OCI-LY3 (cell line): ENCODE data around the gene ASIC4.

Source experiments
- EZH2phosphoT487 ChIP-seq: fragments of 200-600 bp; shearing (Covaris generic); IDR thresholded peaks from 2 replicates; pipeline ENCODE4 v1.6.1; 2018; ENCODE audit warnings: antibody characterized with exemption, mixed run types, low read depth
- TF ChIP-seq, protein P1 (sequence below): fragments of 200-600, 300-600 bp; sonication (generic); IDR thresholded peaks from 2 replicates; pipeline ENCODE4 v1.5.1; 2014; ENCODE audit warnings: antibody characterized with exemption, low read length, low read depth

DNA sequence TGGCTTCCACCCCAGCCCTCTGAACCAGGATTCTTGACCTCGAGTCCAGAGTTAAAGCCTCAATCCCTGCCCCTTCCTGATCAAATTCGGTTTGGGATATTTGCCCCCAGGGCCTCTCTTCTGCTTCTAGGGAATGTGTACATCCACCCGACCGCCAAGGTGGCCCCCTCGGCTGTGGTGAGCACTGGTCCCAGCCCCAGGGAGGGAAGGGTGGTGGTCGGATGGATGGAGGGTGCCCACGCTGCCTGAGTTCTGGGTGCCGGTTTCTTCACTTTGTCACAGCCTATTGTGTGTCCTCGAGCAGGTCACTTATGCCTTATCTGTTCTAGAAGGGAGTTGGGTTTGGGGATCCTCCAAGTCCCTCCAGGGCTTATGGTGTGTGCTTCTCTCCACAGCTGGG lies 8.7 kb upstream of the ASIC4 start:
- TF ChIP-seq, protein P1, sequence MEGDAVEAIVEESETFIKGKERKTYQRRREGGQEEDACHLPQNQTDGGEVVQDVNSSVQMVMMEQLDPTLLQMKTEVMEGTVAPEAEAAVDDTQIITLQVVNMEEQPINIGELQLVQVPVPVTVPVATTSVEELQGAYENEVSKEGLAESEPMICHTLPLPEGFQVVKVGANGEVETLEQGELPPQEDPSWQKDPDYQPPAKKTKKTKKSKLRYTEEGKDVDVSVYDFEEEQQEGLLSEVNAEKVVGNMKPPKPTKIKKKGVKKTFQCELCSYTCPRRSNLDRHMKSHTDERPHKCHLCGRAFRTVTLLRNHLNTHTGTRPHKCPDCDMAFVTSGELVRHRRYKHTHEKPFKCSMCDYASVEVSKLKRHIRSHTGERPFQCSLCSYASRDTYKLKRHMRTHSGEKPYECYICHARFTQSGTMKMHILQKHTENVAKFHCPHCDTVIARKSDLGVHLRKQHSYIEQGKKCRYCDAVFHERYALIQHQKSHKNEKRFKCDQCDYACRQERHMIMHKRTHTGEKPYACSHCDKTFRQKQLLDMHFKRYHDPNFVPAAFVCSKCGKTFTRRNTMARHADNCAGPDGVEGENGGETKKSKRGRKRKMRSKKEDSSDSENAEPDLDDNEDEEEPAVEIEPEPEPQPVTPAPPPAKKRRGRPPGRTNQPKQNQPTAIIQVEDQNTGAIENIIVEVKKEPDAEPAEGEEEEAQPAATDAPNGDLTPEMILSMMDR, result no peak
- no peak for TF ChIP-seq EZH2phosphoT487
